Fibroblast of pulmonary artery (primary cell): ENCODE data around the gene YARS2.
"Not testable (repeated sequence)": the region's sequence is repeated elsewhere in the genome, so short reads cannot be mapped to it uniquely, and the experiment has no call there.

Experiments
- DNase-seq: peaks from one replicate; pipeline ENCODE4 v3.0.0-alpha.2; 2010; ENCODE audit warnings: low read depth
- H3K4me3 ChIP-seq: replicated peaks from 2 replicates; pipeline ENCODE4 v1.5.1; 2011; ENCODE audit warnings: low read depth, mild to moderate bottlenecking, control low read depth, low read length, moderate library complexity
- TF ChIP-seq, protein P1 (sequence below): IDR thresholded peaks from 2 replicates; pipeline ENCODE4 v1.5.1; 2011; ENCODE audit warnings: mild to moderate bottlenecking, control low read depth, low read length, inconsistent platforms; ENCODE audit errors: missing control alignments

YARS2 gene

GRCh38 chr12:32706335-32707024, 49.2 kb downstream of the YARS2 start:
- no peak for DNase-seq
- TF ChIP-seq, protein P1, sequence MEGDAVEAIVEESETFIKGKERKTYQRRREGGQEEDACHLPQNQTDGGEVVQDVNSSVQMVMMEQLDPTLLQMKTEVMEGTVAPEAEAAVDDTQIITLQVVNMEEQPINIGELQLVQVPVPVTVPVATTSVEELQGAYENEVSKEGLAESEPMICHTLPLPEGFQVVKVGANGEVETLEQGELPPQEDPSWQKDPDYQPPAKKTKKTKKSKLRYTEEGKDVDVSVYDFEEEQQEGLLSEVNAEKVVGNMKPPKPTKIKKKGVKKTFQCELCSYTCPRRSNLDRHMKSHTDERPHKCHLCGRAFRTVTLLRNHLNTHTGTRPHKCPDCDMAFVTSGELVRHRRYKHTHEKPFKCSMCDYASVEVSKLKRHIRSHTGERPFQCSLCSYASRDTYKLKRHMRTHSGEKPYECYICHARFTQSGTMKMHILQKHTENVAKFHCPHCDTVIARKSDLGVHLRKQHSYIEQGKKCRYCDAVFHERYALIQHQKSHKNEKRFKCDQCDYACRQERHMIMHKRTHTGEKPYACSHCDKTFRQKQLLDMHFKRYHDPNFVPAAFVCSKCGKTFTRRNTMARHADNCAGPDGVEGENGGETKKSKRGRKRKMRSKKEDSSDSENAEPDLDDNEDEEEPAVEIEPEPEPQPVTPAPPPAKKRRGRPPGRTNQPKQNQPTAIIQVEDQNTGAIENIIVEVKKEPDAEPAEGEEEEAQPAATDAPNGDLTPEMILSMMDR = no peak

DNA sequence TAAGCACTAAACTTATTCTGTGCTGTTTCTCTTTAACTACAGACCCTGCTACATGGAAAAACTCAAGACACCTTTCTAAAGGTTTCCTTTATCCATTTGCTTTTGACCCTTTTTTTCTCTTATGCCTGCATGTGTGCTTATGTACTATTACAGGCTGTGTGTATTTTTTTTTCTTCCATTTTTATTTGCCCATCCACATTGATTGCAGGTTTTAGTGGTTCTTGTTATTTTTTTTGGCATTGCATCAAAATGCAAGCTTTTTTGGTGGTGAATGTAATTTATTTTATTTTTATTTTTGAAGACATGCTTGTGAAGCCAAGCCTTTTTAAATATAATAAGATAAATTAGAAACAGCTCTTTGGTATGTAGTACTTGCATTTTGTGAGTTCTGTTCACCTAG, 49.9 kb downstream of the YARS2 start:
- TF ChIP-seq, protein P1 = no peak
- DNase-seq = no peak
- no peak overlapping the region for H3K4me3 ChIP-seq

More at GRCh38 chr12:32706335-32707024, 49.2 kb downstream of the YARS2 start:
- H3K4me3 ChIP-seq = no peak overlapping the region

- TF ChIP-seq, protein P1 = no peak
- DNase-seq = no peak
- H3K4me3 ChIP-seq = no peak overlapping the region
Observed at GRCh38 chr12:32702946-32703345, 52.8 kb downstream of the YARS2 start.

- no peak overlapping the region for H3K4me3 ChIP-seq
- TF ChIP-seq, protein P1 = no peak
- no peak for DNase-seq
Observed at GRCh38 chr12:32702473-32702872, 53.2 kb downstream of the YARS2 start.

DNA sequence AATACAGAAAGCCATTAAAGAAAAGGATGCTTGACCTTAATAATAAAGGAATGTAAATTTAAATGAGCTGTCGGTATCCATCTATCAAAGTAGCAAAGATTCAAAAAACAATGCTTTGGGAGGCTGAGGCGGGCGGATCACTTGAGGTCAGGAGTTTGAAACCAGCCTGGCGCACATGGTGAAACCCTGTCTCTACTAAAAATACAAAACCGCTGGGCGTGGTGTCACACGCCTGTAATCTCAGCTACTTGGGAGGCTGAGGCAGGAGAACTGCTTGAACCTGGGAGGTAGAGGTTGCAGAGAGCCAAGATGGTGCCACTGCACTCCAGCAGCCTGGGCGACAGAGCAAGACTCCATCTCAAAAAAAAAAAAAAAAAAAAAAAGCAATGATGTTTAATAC, 56.3 kb downstream of the YARS2 start:
- DNase-seq, H3K4me3 ChIP-seq: not testable (repeated sequence)

DNA sequence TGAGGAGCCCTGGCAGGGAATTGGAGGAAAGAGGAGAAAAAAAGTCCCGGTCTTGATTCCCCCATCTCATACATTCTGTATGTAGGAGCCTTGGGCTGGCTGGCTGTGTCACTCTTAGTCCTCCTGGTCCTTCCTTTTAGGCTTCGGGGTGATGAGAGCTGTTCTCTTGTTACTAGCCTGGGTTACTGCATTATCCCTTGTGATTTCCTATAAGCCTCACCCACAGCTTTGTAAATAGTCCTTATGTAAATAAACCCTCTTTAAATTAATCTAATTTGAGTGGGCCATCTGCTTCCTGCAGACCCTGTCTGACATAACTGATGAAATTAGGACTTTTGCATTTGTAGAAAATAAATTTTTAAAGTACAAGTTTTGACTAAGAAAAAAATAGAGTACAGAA, 57.4 kb downstream of the YARS2 start:
- DNase-seq = no peak
- TF ChIP-seq, protein P1 = no peak
- H3K4me3 ChIP-seq = no peak overlapping the region

GRCh38 chr12:32697445-32697844, 58.3 kb downstream of the YARS2 start:
- DNase-seq = no peak
- H3K4me3 ChIP-seq = no peak overlapping the region
- TF ChIP-seq, protein P1 = no peak
